GM18502 (cell line): ENCODE results near the gene VEZF1.

Experiments used
- ATAC-seq: cut with Tn5 transposase; IDR thresholded peaks from one replicate; pipeline ENCODE4 v1.9.1; 2021; ENCODE audit warnings: mild to moderate bottlenecking; ENCODE audit not compliant: unreplicated experiment, poor library complexity

Gene VEZF1

DNA sequence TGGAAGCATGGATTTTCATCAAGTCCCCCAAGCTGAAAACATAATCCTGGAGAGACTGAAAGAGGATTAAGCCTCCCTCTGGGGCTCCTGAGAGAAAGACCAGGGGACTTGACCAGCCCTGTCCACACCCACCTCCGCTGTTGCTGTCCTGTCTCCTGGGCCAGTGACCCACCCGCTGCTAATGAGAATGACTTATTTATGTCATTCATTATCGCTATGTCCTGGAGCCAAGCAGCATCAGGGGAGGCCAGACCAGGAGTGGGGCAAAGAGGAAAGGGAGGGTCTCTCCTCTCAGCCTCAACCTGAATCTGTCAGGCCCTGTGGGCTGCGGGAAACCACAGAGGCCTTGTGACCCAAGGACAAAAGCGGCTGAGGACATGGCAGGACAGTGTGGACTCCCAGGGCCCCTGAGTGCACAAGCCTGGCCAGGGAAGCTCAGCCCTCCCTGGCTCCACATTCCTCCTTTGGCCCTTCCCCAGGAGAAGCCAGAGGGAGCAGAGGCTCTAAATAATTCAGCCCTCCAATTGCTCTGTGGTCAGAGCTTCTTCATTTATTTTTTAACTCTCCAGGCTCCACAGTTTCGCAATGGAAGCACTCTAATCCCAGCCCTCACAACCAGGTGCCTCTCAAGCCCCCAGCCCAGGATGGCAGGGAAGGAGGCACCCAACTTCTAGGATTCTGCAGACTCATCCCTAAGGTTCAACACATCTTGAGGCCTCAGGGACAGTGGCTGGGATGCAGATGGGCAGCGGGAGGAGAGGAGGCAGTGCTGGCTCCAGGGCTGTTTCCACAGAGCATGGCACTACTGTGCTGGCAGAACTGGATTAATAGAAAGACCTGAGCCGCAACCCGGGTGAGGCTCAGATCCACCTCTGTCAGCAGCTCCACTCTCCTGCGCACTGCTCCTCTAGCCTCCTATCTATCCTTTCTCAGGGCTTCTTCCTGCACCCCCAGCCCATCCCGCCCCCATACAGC is 51.9 kb downstream of the VEZF1 start:
- no peak for ATAC-seq

DNA sequence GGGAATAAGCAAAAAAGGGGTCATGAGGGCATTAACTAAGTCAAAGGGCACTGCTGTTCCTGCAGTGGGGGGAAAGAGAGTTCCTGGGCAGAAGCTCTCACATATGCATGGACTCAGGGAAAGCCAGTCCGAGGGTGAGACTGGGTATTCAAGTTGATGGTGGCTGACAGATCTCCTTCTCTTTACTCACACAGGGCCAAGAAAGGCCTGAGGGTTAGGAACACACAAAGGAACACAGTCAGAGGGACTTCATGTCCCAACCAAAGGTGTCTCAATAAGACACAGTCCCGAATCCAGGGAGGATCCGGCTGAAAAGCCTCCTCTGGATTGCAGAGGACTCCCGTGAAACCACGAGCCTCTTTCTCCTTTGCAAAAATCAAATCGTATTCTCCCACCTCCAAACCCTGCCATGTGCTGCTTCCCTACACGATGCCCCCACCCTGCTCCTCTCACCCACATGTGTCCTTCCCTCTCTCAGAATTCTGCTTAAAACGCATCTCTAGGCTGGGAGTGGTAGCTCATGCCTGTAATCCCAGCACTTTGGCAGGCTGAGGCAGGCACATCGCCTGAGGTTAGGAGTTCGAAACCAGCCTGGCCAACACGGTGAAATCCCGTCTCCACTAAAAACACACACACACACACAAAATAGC is 56.4 kb downstream of the VEZF1 start:
- ATAC-seq = no peak

DNA sequence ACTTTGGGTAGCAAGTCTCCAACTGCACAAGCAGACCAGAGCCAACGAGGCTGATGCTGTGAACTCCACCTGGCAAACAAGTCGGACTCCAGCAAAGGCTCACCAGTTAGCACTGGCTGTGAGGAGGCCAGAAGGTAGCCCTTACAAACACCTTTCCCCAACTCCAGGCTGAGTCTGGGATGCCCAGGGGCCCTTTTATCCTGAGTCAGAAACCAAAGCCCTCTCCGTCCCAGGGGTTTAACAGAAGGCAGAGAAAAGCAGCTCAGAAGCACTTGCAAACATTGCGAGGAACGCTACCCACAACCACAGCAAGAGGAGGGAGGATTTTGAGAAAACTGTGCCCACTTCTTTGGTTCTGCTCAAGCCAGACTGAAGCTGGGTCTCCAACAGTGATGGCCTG is 57.8 kb downstream of the VEZF1 start:
- ATAC-seq = no peak

DNA sequence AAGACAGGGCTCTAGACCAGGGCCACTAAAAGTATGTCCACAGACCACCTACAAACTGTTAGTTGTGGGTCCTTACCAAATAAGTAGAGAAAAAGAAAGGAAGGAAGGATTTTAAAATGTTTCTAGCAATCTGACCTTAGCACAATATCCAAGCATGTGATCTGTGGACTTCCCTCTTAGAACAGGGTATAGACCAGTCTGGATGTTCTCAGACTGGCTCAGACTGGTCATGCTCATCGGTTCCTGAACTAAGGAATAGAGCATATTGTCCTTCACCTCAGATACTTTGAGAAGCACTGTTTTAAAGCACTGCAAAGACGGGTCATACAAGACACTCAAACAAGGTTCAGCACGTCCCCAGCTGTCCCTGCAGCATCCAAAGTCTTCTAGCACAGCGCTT is 58.7 kb downstream of the VEZF1 start:
- ATAC-seq = no peak

DNA sequence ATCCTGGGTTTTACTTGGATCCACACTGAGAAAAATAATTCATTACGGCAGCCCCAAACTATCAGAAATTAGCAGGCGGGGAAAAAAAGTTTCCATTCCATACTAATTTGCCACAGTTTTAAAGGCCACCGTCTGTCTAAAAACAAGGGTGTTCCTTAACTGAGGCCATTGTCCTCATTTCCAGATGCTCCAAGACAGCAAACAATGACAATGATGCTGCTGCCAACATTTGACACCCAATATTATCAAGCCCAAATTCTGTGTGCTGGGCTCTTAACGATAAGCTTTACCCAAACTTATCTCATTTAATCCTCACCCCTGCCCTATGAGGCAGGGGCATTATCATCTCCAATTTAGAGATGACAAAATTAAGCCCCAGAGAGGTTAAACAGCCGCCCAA is 59.1 kb downstream of the VEZF1 start:
- ATAC-seq = no peak

DNA sequence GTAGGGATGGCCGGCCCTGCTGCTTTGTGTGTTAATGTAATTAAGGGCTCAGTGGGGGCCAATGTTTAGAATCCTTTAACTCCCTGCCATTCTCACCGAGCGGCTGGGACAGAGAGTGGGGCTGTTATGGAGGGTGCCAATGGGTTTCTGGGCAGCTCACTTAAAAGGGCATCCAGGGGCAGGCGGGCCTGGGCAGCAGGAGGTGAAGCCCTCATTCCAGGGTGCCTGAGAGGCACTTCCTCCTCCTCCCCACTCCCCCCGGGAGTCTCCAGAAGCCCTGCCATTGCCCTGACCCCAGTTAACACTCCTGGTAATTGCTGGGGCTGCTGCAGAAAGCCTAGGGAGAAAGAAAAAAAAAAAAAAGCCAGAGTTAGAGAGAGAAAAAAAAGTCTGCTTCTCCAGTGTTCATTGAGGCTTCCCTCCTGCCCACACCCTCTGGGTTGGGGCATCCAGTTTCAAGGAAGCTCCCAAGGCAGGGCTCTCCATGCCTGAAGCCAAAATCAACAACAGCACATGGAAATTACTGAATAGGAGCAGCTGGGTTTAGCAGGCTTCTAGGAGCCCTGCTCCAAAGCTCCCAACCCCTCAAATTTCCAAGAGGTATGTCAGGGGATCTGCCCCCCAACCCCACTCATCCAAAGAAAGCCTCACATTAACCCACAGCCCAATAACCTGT is 60.9 kb downstream of the VEZF1 start:
- ATAC-seq = no peak

DNA sequence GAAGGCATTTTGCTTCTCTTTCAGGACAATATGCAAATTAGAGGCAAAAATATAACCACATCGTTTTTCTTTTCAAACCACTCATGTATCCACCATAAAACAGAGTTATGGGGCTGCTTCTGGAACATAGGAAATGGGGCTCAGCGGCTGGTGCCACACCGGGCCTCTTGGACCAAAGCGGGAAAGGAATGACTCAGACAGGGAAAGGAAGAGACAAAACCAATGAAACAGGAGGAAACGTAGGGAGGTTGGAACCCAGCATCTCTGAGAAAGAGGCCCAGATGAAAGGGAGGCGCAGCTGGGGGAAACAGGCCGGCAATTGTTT is 61.4 kb downstream of the VEZF1 start:
- ATAC-seq = no peak

DNA sequence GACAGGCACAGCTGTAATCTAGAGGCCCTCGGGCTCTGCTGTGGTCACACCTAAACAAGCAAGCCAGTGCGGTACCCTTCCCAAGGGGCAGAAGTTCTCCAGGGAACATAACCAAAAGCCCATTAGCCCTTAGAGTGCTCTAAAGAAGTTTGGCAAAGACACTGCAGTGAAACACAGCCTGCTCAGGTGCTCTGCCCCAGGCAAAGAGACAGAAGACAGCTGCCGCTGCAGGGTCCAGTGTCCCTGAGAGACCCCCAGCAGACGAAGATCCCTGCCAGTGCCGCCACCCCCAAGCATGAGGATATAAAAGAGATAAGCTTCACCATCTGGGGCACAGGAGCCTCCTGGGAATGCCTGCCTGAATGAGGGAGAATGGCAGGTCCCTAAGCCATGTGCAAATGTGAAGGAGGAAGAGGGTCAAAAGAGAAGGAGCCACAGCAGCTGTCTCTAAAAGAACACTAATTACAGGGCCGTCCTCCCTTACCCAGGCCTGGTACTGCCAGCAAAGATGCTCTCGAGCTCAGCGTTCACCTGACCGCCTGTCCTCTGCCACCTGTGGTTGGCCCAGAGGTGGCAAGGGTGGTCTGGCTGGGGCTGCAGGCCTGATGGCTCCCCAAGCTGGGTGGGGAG is 62.6 kb downstream of the VEZF1 start:
- ATAC-seq = no peak

DNA sequence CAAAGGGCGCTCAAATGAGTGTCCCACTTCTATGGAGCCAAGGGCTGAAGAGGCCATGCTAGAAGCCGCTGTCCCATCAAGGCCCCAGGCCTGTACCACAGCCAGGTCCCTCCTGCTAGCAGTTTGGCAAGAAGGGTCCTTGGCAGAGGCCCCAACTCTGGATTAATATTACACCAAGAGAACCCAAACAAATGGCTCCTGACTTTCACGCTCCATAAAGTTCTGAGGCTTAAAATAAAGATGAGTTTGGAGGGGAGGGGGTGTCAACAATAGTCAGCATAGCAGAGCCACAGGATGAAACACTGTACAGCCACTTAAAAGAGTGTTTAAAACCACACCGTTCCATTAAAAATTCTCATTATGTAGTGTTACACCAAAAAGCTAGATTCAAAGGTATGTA is 63.4 kb downstream of the VEZF1 start:
- no peak for ATAC-seq
